Medulla oblongata (tissue), 1 donor: Measurements from ENCODE around the gene ACAT2.
"Not testable (repeated sequence)": the region's sequence is repeated elsewhere in the genome, so short reads cannot be mapped to it uniquely, and the experiment has no call there.

Source experiments
- DNase-seq: peaks from one replicate; pipeline ENCODE4 v3.0.0-alpha.2; 2015; ENCODE audit errors: extremely low spot score

ACAT2 gene

GRCh38 chr6:159761873-159762680 lies at the start of gene ACAT2:
ACAT2 (plus strand) TSS chr6:159762045; CDS start chr6:159762088, 43 bp downstream.
- DNase-seq = peak; percentile 99

GRCh38 chr6:159712389-159712788 lies 49.5 kb upstream of the ACAT2 start:
- DNase-seq = not testable (repeated sequence)

GRCh38 chr6:159713984-159714383 lies 47.9 kb upstream of the ACAT2 start:
- DNase-seq = no peak

- DNase-seq = no peak
Observed at GRCh38 chr6:159714404-159714803, 47.4 kb upstream of the ACAT2 start.

GRCh38 chr6:159715166-159715565 lies 46.7 kb upstream of the ACAT2 start:
- no peak for DNase-seq

GRCh38 chr6:159715605-159716004 lies 46.2 kb upstream of the ACAT2 start:
- DNase-seq = no peak

GRCh38 chr6:159716247-159717096 lies 45.4 kb upstream of the ACAT2 start:
- peak; percentile 73 for DNase-seq

- no peak for DNase-seq
Observed at GRCh38 chr6:159718634-159719033, 43.2 kb upstream of the ACAT2 start.

GRCh38 chr6:159719287-159719686 lies 42.6 kb upstream of the ACAT2 start:
- DNase-seq = no peak

- DNase-seq = no peak
Observed at GRCh38 chr6:159720708-159721107, 41.1 kb upstream of the ACAT2 start.

- not testable (repeated sequence) for DNase-seq
Observed at GRCh38 chr6:159721981-159722380, 39.9 kb upstream of the ACAT2 start.

- no peak for DNase-seq
Observed at GRCh38 chr6:159722655-159723054, 39.2 kb upstream of the ACAT2 start.

GRCh38 chr6:159723259-159723658 lies 38.6 kb upstream of the ACAT2 start:
- no peak for DNase-seq

GRCh38 chr6:159724778-159725177 lies 37.1 kb upstream of the ACAT2 start:
- DNase-seq = no peak

- DNase-seq = not testable (repeated sequence)
Observed at GRCh38 chr6:159725208-159725607, 36.6 kb upstream of the ACAT2 start.

- DNase-seq = no peak
Observed at GRCh38 chr6:159726255-159726917, 35.5 kb upstream of the ACAT2 start.

- DNase-seq = peak; percentile 92
Observed at GRCh38 chr6:159726918-159727716, 34.7 kb upstream of the ACAT2 start, which contains the start of gene WTAP. WTAP (plus strand) TSS chr6:159727506; CDS start chr6:159736266, 8,760 bp downstream.

- DNase-seq = peak; percentile 52
Observed at GRCh38 chr6:159727717-159728445, 34.0 kb upstream of the ACAT2 start.

- DNase-seq = peak; percentile 24
Observed at GRCh38 chr6:159728531-159728964, 33.3 kb upstream of the ACAT2 start.

GRCh38 chr6:159729598-159730331 lies 32.1 kb upstream of the ACAT2 start:
- DNase-seq = peak; percentile 24
